Chondrocyte (in vitro differentiated cells): ENCODE measurements around the gene RELB. TPM values are rescaled to one million over a fixed set of nuclear protein-coding genes. Genes with fewer than 3 reads are reported as not detected.

Experiments
- DNase-seq: peaks from one replicate; pipeline ENCODE4 v3.0.0; 2021; ENCODE audit warnings: mixed read lengths, low spot score
- H3K27ac Mint-ChIP-seq: one replicate; pipeline ENCODE4 v1.8.0; 2021; ENCODE audit warnings: mild to moderate bottlenecking, moderate library complexity, mixed read lengths; ENCODE audit not compliant: unreplicated experiment
- H3K27me3 Mint-ChIP-seq: 2 replicates; pipeline ENCODE4 v1.8.0; 2021; ENCODE audit warnings: low read depth, mixed read lengths
- H3K36me3 Mint-ChIP-seq: 2 replicates; pipeline ENCODE4 v1.8.0; 2021; ENCODE audit warnings: low read depth, mixed read lengths
- H3K4me1 Mint-ChIP-seq: 2 replicates; pipeline ENCODE4 v1.8.0; 2021; ENCODE audit warnings: low read depth, mild to moderate bottlenecking, mixed read lengths
- H3K4me3 Mint-ChIP-seq: one replicate; pipeline ENCODE4 v1.8.0; 2021; ENCODE audit warnings: mild to moderate bottlenecking, moderate library complexity, mixed read lengths; ENCODE audit not compliant: unreplicated experiment
- H3K9me3 Mint-ChIP-seq: 2 replicates; pipeline ENCODE4 v1.8.0; 2021; ENCODE audit warnings: low read depth, mixed read lengths
- CTCF ChIP-seq: fragments of 200-600 bp; sonication (generic); IDR thresholded peaks from 2 replicates; pipeline ENCODE4 v1.5.0; 2021; ENCODE audit warnings: antibody characterized with exemption, mild to moderate bottlenecking, moderate library complexity
- total RNA-seq: library from RNA; stranded (reverse); gene quantifications from 3 replicates; pipeline ENCODE4 v1.2.1, GENCODE V29; 2021

The RELB gene
- total RNA-seq, 1 donor from 2014 or later: 11.0 TPM

DNA sequence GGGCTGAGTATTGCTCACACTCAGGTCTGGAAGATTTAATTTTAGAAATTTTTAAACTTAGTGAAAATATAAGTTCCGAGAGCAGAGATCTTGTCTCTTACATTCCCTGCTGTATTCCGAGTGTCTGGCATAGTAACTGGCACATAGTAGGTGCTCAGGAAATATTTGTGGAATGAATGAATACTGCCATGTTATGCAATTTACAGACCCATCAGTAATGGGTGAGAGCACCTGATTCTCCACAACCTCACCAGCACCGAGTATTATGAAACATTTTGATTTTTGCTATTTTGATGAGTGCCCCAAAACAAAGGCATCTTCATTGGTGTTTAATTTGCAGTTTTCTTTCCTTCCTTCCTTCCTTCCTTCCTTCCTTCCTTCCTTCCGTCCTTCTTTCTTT is 21.8 kb downstream of the RELB start:
- Mint-ChIP-seq H3K27me3 (no peaks in the 10 kb centered on the region), H3K4me1 (no peaks in the 10 kb centered on the region), H3K36me3 (peaks cover 5% of the 10 kb centered on the region), H3K9me3 (no peaks in the 10 kb centered on the region), H3K4me3 (no peak overlapping the region), H3K27ac (no peak overlapping the region)
- no peak for DNase-seq
- TF ChIP-seq CTCF: no peak

DNA sequence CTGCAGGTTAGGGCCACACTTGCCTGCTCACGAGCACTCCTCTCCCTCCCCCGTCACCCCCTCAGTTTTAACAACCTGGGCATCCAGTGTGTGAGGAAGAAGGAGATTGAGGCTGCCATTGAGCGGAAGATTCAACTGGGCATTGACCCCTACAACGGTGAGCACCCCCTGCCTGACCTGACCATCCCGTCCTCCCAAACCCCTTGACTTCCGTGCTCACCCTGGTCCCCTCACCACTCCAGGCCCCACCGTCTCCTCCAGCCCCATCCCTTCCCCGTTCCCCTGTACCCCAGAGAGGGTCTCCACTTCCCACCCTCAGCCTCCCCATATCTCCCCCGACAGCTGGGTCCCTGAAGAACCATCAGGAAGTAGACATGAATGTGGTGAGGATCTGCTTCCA is 24.0 kb downstream of the RELB start:
- H3K4me3 Mint-ChIP-seq: no peak overlapping the region
- no peaks in the 10 kb centered on the region for H3K27me3 Mint-ChIP-seq
- TF ChIP-seq CTCF: no peak
- H3K36me3 Mint-ChIP-seq: peaks cover 2% of the 10 kb centered on the region
- DNase-seq: no peak
- no peaks in the 10 kb centered on the region for H3K4me1 Mint-ChIP-seq
- H3K9me3 Mint-ChIP-seq: no peaks in the 10 kb centered on the region
- no peak overlapping the region for H3K27ac Mint-ChIP-seq

DNA sequence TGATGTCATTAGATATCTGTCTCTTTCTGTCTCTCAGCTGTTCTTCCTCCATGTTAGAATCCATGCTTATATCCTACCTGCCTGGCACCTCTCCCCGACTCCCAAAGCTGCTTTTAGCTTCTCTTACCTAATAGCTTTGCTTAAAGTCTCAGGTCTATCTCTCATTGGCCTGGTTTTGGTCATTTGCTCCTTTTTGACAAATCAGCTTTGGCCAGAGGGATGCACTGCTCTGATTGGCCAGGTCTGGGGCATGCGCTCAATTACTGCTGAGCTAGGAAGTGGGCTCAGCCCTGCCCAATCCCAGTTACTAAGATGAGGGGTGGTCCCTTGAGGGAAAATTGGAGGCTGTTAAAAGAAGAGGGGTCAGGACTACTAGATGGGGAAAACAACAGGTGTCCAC is 26.1 kb downstream of the RELB start:
- H3K9me3 Mint-ChIP-seq: no peaks in the 10 kb centered on the region
- no peaks in the 10 kb centered on the region for H3K27me3 Mint-ChIP-seq
- no peak overlapping the region for H3K27ac Mint-ChIP-seq
- TF ChIP-seq CTCF: no peak
- no peak for DNase-seq
- H3K36me3 Mint-ChIP-seq: peaks cover 4% of the 10 kb centered on the region
- H3K4me1 Mint-ChIP-seq: no peaks in the 10 kb centered on the region
- H3K4me3 Mint-ChIP-seq: no peak overlapping the region

DNA sequence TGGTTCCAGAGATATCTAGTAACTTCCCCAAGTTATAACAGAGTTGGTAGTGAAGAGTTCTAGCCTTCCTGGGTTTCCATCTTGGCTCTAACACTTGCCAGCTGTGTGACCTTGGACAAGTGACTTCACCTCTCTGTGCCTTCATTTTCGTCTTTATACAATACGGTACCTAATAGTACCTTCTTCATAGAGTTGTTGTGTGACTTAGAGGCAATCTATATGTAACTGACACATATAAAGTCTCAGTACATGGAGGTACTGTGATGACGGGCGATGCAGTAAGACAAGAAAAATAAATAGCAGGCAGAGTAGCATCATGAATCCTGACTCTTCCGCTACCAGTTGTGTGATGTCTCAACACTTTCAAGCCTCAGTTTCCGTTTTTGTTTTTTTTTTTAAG is 29.6 kb downstream of the RELB start:
- Mint-ChIP-seq H3K36me3 (peaks cover 10% of the 10 kb centered on the region), H3K27ac (no peak overlapping the region), H3K27me3 (no peaks in the 10 kb centered on the region), H3K4me1 (no peaks in the 10 kb centered on the region), H3K9me3 (no peaks in the 10 kb centered on the region), H3K4me3 (no peak overlapping the region)
- TF ChIP-seq CTCF: no peak
- DNase-seq: no peak

DNA sequence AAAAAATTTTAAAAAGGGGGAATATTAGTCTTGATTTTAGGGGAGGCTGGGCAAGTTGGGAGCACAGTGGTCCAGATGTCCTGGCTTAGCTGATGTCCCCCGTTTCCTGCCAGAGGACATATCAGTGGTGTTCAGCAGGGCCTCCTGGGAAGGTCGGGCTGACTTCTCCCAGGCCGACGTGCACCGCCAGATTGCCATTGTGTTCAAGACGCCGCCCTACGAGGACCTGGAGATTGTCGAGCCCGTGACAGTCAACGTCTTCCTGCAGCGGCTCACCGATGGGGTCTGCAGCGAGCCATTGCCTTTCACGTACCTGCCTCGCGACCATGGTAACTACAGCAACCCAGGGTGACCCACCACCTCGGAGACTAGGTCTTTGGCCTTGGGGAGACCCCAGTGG is 31.2 kb downstream of the RELB start:
- Mint-ChIP-seq H3K27me3 (no peaks in the 10 kb centered on the region), H3K36me3 (peaks cover 10% of the 10 kb centered on the region), H3K4me1 (no peaks in the 10 kb centered on the region), H3K9me3 (no peaks in the 10 kb centered on the region), H3K4me3 (no peak overlapping the region), H3K27ac (no peak overlapping the region)
- no peak for DNase-seq
- TF ChIP-seq CTCF: no peak
